GM21423 (cell line): ENCODE results near the gene EFCAB13.
"Not testable (repeated sequence)": the region's sequence is repeated elsewhere in the genome, so short reads cannot be mapped to it uniquely, and the experiment has no call there.

Experiments used
- ATAC-seq: cut with Tn5 transposase; IDR thresholded peaks from one replicate; pipeline ENCODE4 v1.9.1; 2021; ENCODE audit warnings: mild to moderate bottlenecking, moderate library complexity; ENCODE audit not compliant: unreplicated experiment

EFCAB13 gene

GRCh38 chr17:47423406-47424295 lies 99.9 kb downstream of the EFCAB13 start:
- ATAC-seq, result no peak

DNA sequence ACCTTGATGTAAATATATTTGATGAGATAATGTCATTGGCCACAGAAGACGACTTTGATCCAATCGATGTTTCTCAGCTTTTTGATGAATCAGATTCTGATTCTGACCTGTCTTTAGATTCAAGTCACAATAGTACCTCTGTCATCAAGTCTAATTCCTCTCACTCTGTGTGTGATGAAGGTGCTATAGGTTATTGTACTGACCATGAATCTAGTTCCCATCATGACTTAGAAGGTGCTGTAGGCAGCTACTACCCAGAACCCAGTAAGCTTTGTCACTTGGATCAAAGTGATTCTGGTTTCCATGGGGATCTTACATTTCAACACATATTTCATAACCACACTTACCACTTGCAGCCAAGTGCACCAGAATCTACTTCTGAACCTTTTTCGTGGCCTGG lies 101.5 kb downstream of the EFCAB13 start:
- not testable (repeated sequence) for ATAC-seq

DNA sequence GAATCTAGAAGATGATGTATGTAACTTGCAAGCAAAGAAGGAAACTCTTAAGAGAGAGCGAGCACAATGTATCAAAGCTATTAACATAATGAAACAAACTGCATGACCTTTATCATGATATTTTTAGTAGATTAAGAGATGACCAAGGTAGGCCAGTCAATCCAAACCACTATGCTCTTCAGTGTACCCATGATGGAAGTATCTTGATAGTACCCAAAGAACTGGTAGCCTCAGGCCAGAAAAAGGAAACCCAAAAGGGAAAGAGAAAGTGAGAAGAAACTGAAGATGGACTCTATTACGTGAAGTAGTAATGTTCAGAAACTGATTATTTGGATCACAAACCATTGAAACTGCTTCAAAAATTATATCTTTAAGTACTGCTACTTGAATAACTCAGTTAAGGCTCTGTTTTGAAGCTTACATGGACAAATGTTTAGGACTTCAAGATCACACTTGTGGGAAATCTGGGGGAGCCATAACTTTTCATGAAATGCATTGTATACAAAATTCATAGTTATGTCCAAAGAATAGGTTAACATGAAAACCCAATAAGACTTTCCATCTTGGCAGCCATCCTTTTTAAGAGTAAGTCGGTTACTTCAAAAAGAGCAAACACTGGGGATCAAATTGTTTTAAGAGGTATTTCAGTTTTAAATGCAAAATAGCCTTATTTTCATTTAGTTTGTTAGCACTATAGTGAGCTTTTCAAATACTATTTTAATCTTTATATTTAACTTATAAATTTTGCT lies 102.3 kb downstream of the EFCAB13 start:
- not testable (repeated sequence) for ATAC-seq

GRCh38 chr17:47427985-47428384 lies 104.2 kb downstream of the EFCAB13 start:
- no peak for ATAC-seq

DNA sequence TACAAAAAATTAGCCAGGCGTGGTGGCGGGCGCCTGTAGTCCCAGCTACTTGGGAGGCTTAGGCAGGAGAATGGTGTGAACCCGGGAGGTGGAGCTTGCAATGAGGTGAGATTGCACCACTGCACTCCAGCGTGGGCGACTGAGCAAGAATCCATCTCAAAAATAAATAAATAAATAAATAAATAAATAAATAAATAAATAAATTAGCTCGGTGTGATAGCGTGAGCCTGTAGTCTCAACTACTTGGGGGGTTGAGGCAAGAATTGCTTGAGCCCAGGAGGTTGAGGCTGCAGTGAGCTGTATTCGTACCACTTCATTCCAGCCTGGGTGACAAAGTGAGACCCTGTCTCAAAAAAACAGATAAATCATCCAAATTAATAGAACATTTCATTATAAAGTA lies 108.5 kb downstream of the EFCAB13 start:
- not testable (repeated sequence) for ATAC-seq

GRCh38 chr17:47465165-47465564 lies 141.4 kb downstream of the EFCAB13 start:
- no peak for ATAC-seq

GRCh38 chr17:47466976-47467375 lies 143.2 kb downstream of the EFCAB13 start:
- ATAC-seq, result not testable (repeated sequence)

- no peak for ATAC-seq
Observed at GRCh38 chr17:47470836-47471235, 147.1 kb downstream of the EFCAB13 start.

GRCh38 chr17:47472073-47472472 lies 148.3 kb downstream of the EFCAB13 start:
- not testable (repeated sequence) for ATAC-seq
